Adipose tissue (tissue), 3 donors: ENCODE data around the gene NKAIN2. TPM values are rescaled to one million over a fixed set of nuclear protein-coding genes. Genes with fewer than 3 reads are reported as not detected.
"Not testable (repeated sequence)": the region's sequence is repeated elsewhere in the genome, so short reads cannot be mapped to it uniquely, and the experiment has no call there.

Source experiments
- H3K27ac ChIP-seq: one replicate; pipeline ENCODE4 v1.5.1; 2013; ENCODE audit warnings: low read depth, low read length
- WGBS, 3 donors: extraction: QIAGEN DNeasy Blood & Tissue Kit; methylation state at CpG; one replicate each; pipeline ENCODE4 v1.1.7; 2013; 5-methylcytosine and 5-hydroxymethylcytosine counted together
- polyA plus RNA-seq, 3 donors: library from polyadenylated mRNA; stranded (reverse); fragments of 200-250 nt; gene quantifications; one replicate each; pipeline ENCODE4 v1.2.3, GENCODE V29; 2013
- donor health status: healthy with polysubstance abuse.
- donor health status: Bipolar disorder and iron deficiency.
- donor health status: healthy.

NKAIN2 gene
- polyA plus RNA-seq, 3 donors: 0.07 to 0.67 TPM; not detected in 1

- not testable (repeated sequence) for H3K27ac ChIP-seq
- WGBS, 3 donors: 51 to 86% (median 84%) methylated on average over 4 of the region's 4 CpGs
Measured at GRCh38 chr6:124410425-124410824, 606.8 kb downstream of the NKAIN2 start.

DNA sequence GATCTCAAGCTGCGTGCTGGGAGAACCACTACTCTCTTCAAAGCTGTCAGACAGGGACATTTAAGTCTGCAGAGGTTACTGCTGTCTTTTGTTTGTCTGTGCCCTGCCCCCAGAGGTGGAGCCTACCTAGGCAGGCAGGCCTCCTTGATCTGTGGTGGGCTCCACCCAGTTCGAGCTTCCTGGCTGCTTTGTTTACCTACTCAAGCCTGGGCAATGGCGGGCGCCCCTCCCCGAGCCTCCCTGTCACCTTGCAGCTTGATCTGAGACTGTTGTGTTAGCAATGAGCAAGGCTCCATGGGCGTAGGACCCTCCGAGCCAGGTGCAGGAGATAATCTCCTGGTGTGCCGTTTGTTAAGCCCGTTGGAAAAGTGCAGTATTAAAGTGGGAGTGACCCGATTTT lies 609.0 kb downstream of the NKAIN2 start:
- 78 to 91% (median 84%) methylated on average over 9 to 10 of the region's 10 CpGs for WGBS, 3 donors
- not testable (repeated sequence) for H3K27ac ChIP-seq

- WGBS, 3 donors: 69 to 82% (median 78%) methylated on average over 4 of the region's 4 CpGs
- H3K27ac ChIP-seq: no peak overlapping the region
Measured at GRCh38 chr6:124420116-124420840, 616.6 kb downstream of the NKAIN2 start.

- WGBS, 3 donors: 53 to 64% (median 56%) methylated on average over 1 of the region's 1 CpG
- H3K27ac ChIP-seq: no peak overlapping the region
Measured at GRCh38 chr6:124423621-124424020, 620.0 kb downstream of the NKAIN2 start.

GRCh38 chr6:124430740-124431318 lies 627.2 kb downstream of the NKAIN2 start:
- 86 to 89% (median 89%) methylated on average over 7 of the region's 7 CpGs for WGBS, 3 donors
- no peak overlapping the region for H3K27ac ChIP-seq

GRCh38 chr6:124432620-124433019 lies 629.0 kb downstream of the NKAIN2 start:
- 86 to 97% (median 92%) methylated on average over 1 of the region's 1 CpG for WGBS, 3 donors
- no peak overlapping the region for H3K27ac ChIP-seq

- H3K27ac ChIP-seq: no peak overlapping the region
- WGBS, 3 donors: 51 to 81% (median 76%) methylated on average over 6 of the region's 6 CpGs
Measured at GRCh38 chr6:124433387-124434160, 629.9 kb downstream of the NKAIN2 start.

- 53 to 76% (median 63%) methylated on average over 2 of the region's 2 CpGs for WGBS, 3 donors
- H3K27ac ChIP-seq: no peak overlapping the region
Measured at GRCh38 chr6:124434421-124434820, 630.8 kb downstream of the NKAIN2 start.

GRCh38 chr6:124436803-124437202 lies 633.1 kb downstream of the NKAIN2 start:
- WGBS, 3 donors: 72 to 85% (median 77%) methylated on average over 3 of the region's 3 CpGs
- no peak overlapping the region for H3K27ac ChIP-seq

GRCh38 chr6:124438546-124439065 lies 634.9 kb downstream of the NKAIN2 start:
- whole genome bisulfite sequencing, 3 donors: 46 to 69% (median 61%) methylated on average over 4 of the region's 4 CpGs
- no peak overlapping the region for H3K27ac ChIP-seq

GRCh38 chr6:124441450-124441849 lies 637.8 kb downstream of the NKAIN2 start:
- no peak overlapping the region for H3K27ac ChIP-seq
- WGBS, 3 donors: 73 to 90% (median 86%) methylated on average over 3 of the region's 3 CpGs

- H3K27ac ChIP-seq: no peak overlapping the region
- WGBS, 3 donors: 37 to 44% (median 40%) methylated on average over 2 of the region's 2 CpGs
Measured at GRCh38 chr6:124443541-124443940, 639.9 kb downstream of the NKAIN2 start.

- no peak overlapping the region for H3K27ac ChIP-seq
- 61 to 78% (median 68%) methylated on average over 3 of the region's 3 CpGs for WGBS, 3 donors
Measured at GRCh38 chr6:124445581-124445980, 641.9 kb downstream of the NKAIN2 start.

DNA sequence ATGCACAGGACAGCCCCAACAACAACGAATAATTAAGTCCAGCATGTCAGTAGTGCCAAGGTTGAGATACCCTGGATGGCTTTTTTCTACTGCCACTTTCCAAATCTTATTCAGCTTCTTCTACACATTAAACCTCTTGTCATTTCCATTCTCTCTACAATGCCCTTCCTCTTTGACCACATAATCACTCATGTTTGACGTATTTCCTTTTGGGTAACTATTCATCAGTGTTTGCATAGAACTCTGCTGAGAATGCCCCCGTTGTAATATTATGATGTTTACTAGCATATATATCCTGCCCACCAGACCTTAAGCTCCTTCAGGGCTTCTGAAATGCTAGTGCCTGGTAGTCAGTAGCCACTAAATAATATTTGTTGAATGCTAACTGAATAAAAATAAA lies 643.3 kb downstream of the NKAIN2 start:
- 32 to 51% (median 34%) methylated on average over 3 of the region's 3 CpGs for WGBS, 3 donors
- H3K27ac ChIP-seq: no peak overlapping the region

DNA sequence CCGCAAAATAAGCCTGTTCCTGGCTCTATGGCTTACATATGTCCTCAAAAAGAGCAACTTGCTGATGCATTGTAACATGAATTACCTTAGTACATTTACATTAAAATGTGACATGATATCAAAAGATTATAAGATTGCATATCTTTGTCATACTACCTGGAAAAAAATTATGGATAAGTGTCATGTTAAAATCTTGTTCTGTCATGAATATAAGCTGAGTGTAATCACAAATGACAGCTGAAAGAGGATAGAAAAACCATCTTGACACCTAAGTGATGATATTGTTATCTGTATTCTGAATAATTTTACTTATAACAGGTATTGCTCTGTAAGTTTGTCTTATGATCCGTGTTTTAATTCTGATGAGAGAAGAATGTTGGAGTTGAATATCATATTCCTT lies 655.6 kb downstream of the NKAIN2 start:
- 87 to 93% (median 91%) methylated on average over 2 of the region's 2 CpGs for WGBS, 3 donors
- H3K27ac ChIP-seq: no peak overlapping the region

GRCh38 chr6:124462750-124463149 lies 659.1 kb downstream of the NKAIN2 start:
- 75 to 84% (median 79%) methylated on average over 3 of the region's 3 CpGs for WGBS, 3 donors

DNA sequence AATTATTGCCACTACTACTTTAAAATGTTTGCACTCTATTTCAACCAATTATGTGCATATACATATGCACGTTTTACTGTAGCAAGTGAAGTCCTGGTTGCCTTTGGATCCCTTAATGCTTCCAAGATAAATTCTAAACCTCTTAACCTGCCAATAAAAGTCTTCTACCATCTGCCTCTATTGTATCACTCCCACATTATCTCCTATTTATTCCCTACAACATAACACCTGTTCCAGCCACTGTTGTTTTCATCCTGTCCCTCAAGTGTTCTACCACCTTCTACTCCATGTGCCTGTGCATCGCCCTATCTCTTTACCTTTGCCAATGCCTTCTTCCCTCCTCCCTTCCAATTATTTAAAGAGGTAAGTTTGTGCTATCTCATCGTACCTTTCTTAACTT lies 659.6 kb downstream of the NKAIN2 start:
- 70 to 89% (median 85%) methylated on average over 3 of the region's 3 CpGs for WGBS, 3 donors
- no peak overlapping the region for H3K27ac ChIP-seq

More at GRCh38 chr6:124462750-124463149, 659.1 kb downstream of the NKAIN2 start:
- H3K27ac ChIP-seq: no peak overlapping the region

DNA sequence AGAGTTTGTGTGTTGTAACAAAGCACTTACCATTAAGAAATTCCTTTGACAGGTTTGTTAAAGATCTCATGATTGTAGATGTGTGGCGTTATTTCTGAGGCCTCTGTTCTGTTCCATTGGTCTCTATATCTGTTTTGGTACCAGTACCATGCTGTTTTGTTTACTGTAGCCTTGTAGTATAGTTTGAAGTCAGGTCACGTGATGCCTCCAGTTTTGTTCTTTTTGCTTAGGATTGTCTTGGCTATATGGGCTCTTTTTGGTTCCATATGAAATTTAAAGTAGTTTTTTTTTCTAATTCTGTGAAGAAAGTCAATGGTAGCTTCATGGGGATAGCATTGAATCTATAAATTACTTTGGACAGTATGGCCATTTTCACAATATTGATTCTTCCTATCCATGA lies 660.9 kb downstream of the NKAIN2 start:
- WGBS, 3 donors: 67 to 86% (median 85%) methylated on average over 2 of the region's 2 CpGs
- H3K27ac ChIP-seq: not testable (repeated sequence)

DNA sequence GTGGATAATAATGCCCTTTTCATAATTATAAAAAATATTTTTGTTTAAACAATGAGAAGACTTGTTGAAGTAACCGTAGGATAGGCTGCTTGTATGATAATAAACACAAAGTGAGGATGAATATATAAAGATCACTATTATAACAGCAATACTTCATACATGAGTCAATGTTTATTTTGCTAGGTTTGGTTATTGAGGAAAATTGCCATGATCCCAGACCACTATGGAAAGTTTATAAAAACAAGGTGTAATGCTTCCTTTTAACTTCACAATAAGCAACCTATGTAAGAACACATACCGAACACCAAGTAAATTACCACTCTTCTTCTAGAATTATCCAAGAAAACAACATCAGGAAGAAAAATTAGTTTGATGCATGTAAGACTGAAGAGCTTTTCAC lies 663.3 kb downstream of the NKAIN2 start:
- 79 to 92% (median 86%) methylated on average over 2 of the region's 2 CpGs for WGBS, 3 donors
- no peak overlapping the region for H3K27ac ChIP-seq
